Gastrocnemius medialis (tissue), 4 donors: ENCODE measurements around the gene MMP10.

ENCODE experiments used
- CTCF ChIP-seq, 5 experiments: fragments of 450-650 bp in 3 of 5; fragments of 200-600 bp in 2 of 5; sonication (generic) in 2 of 5; IDR thresholded peaks in 4 of 5; conservative IDR thresholded peaks in 1 of 5; 1 replicate in 4 of 5; 2 replicates in 1 of 5; pipeline ENCODE4 v1.5.1; 2016 to 2019; ENCODE audit warnings: antibody characterized with exemption in 5 of 5, mild to moderate bottlenecking in 3 of 5, moderate library complexity in 3 of 5
- POLR2A ChIP-seq, 2 donors: fragments of 450-650 bp; IDR thresholded peaks; one replicate each; pipeline ENCODE4 v1.6.1; 2017; ENCODE audit warnings: antibody characterized with exemption in 2 of 2, mild to moderate bottlenecking in 2 of 2, moderate library complexity in 2 of 2

- TF ChIP-seq CTCF (IDR thresholded peaks at IDR 0.05 in 4 of 5, conservative IDR thresholded peaks at IDR 0.05 in 1 of 5) = no peak
- TF ChIP-seq POLR2A (IDR thresholded peaks at IDR 0.05) = no peak
These were observed 27.5 kb upstream of the MMP10 start for GRCh38 chr11:102807921-102808320.
